T-cell (primary cell): Measurements from ENCODE around the gene SRRM2. TPM values are rescaled to one million over a fixed set of nuclear protein-coding genes. Genes with fewer than 3 reads are reported as not detected.

ENCODE experiments used
- ATAC-seq, 4 experiments: fragments of 200-7000 bp in 3 of 4; fragments of 150-1000 bp in 1 of 4; cut with Tn5 transposase; replicated peaks in 1 of 4; 1 replicate in 3 of 4; 2 replicates in 1 of 4; pipeline ENCODE4 v1.10.0; 2021; ENCODE audit warnings: moderate library complexity in 3 of 4, mild to moderate bottlenecking in 2 of 4, moderate number of reproducible peaks in 1 of 4
- CTCF ChIA-PET, 2 donors: fragments of 300-600 bp; sonication (Branson Sonifier 250); formaldehyde crosslinking; loops; one replicate each; lab custom pipeline; 2022; ENCODE audit warnings: antibody characterized with exemption in 2 of 2; lab: Charles Lee
- POLR2A ChIA-PET, 2 donors: fragments of 300-600 bp; sonication (Branson Sonifier 250); formaldehyde crosslinking; loops; one replicate each; lab custom pipeline; 2022; ENCODE audit warnings: antibody characterized with exemption in 2 of 2; lab: Charles Lee
- DNase-seq, 35 experiments: peaks; one replicate each; pipeline versions ENCODE4 v3.0.0 to v3.0.0-alpha.2; 2013 to 2023
- H3K27ac ChIP-seq: one replicate; pipeline ENCODE4 v1.5.1; 2013; ENCODE audit warnings: low read length
- H3K27me3 ChIP-seq, 2 experiments: replicated peaks in 1 of 2; 1 replicate in 1 of 2; 2 replicates in 1 of 2; pipeline versions ENCODE4 v1.6.1 to v1.7.0; 2013; ENCODE audit warnings: low read length in 1 of 2, mixed read lengths in 1 of 2; ENCODE audit not compliant: control insufficient read depth in 2 of 2, insufficient read depth in 2 of 2; ENCODE audit errors: extremely low read depth in 1 of 2
- H3K36me3 ChIP-seq, 2 donors: 1 replicate in 1 of 2; 2 replicates in 1 of 2; pipeline versions ENCODE4 v1.6.1 to v1.7.0; 2013; ENCODE audit warnings: low read length in 1 of 2; ENCODE audit not compliant: control insufficient read depth in 2 of 2, insufficient read depth in 1 of 2; ENCODE audit errors: extremely low read depth in 1 of 2
- H3K4me1 ChIP-seq, 2 experiments: 1 replicate in 1 of 2; 2 replicates in 1 of 2; pipeline versions ENCODE4 v1.6.1 to v1.7.0; 2013; ENCODE audit warnings: low read length in 2 of 2, mixed read lengths in 1 of 2; ENCODE audit not compliant: insufficient read depth in 2 of 2, control insufficient read depth in 1 of 2; ENCODE audit errors: extremely low read depth in 1 of 2
- H3K4me3 ChIP-seq, 2 donors: 1 replicate in 1 of 2; 2 replicates in 1 of 2; pipeline versions ENCODE4 v1.5.1 to v1.7.0; 2013; ENCODE audit warnings: mild to moderate bottlenecking in 2 of 2, low read length in 1 of 2, moderate library complexity in 1 of 2; ENCODE audit not compliant: control insufficient read depth in 1 of 2; ENCODE audit errors: extremely low read depth in 1 of 2
- H3K9me3 ChIP-seq: 2 replicates; pipeline ENCODE4 v1.7.0; 2013
- H3K27ac Mint-ChIP-seq, 2 donors: one replicate each; pipeline ENCODE4 v1.8.0; 2020 to 2021; ENCODE audit warnings: mild to moderate bottlenecking in 2 of 2, mixed read lengths in 2 of 2
- H3K27me3 Mint-ChIP-seq, 2 donors: one replicate each; pipeline ENCODE4 v1.8.0; 2021 to 2022; ENCODE audit warnings: mixed read lengths in 2 of 2
- H3K36me3 Mint-ChIP-seq: one replicate; pipeline ENCODE4 v1.8.0; 2021; ENCODE audit warnings: mixed read lengths
- H3K4me1 Mint-ChIP-seq, 3 donors: one replicate each; pipeline ENCODE4 v1.8.0; 2020 to 2022; ENCODE audit warnings: mixed read lengths in 3 of 3, mild to moderate bottlenecking in 1 of 3
- H3K4me3 Mint-ChIP-seq, 3 donors: one replicate each; pipeline ENCODE4 v1.8.0; 2020 to 2022; ENCODE audit warnings: mild to moderate bottlenecking in 3 of 3, mixed read lengths in 3 of 3, moderate library complexity in 3 of 3
- H3K9me3 Mint-ChIP-seq, 3 donors: one replicate each; pipeline ENCODE4 v1.8.0; 2020 to 2022; ENCODE audit warnings: mixed read lengths in 3 of 3
- WGBS: methylation state at CpG from one replicate; pipeline ENCODE4 v1.1.5; 2013; ENCODE audit warnings: missing lambda C conversion rate; ENCODE audit not compliant: insufficient coverage; 5-methylcytosine and 5-hydroxymethylcytosine counted together
- total RNA-seq, 35 experiments: library from RNA in 6 of 35; stranded (reverse) in 6 of 35; fragments of 120-200 nt in 1 of 35; gene quantifications; one replicate each; pipeline versions ENCODE4 v1.2.1 to v1.2.4 and lab custom pipeline; 2013 to 2026

The SRRM2 gene
- total RNA-seq, 5 donors from 2014 or later (not counting 1 experiment from before 2014, with no cell fraction given), result 784 to 1,343 (median 947) TPM

- H3K9me3 ChIP-seq, result no peaks in the 10 kb centered on the region
- Mint-ChIP-seq H3K9me3 (no peaks in the 10 kb centered on the region), H3K4me3 (no peak overlapping the region), H3K27me3 (peaks cover 13 to 38% of the 10 kb centered on the region in 2 donors), H3K36me3 (no peaks in the 10 kb centered on the region), H3K27ac (no peak overlapping the region), H3K4me1 (no peaks in the 10 kb centered on the region)
- H3K27ac ChIP-seq, result no peak overlapping the region
- POLR2A ChIA-PET, result no interaction called here
- no peak overlapping the region for H3K4me3 ChIP-seq
- DNase-seq, result no peak
- CTCF ChIA-PET, result no interaction called here
- 38% methylated on average over 2 of the region's 7 CpGs for whole genome bisulfite sequencing
- ATAC-seq, result no peak
- H3K36me3 ChIP-seq, result no peaks in the 10 kb centered on the region
- no peaks in the 10 kb centered on the region for H3K4me1 ChIP-seq
- H3K27me3 ChIP-seq, result peaks cover 0 to 31% of the 10 kb centered on the region in 2 experiments
These were observed 43.1 kb downstream of the SRRM2 start for GRCh38 chr16:2795395-2796143.

- ChIA-PET CTCF (no interaction called here), POLR2A (no interaction called here)
- H3K4me3 Mint-ChIP-seq, result no peak overlapping the region
- H3K4me3 ChIP-seq, result no peak overlapping the region
- peaks cover 6 to 18% of the 10 kb centered on the region in 2 donors for H3K27me3 Mint-ChIP-seq
- no peak for ATAC-seq
- H3K27ac Mint-ChIP-seq, result no peak overlapping the region
- 92% methylated on average over 32 of the region's 39 CpGs for WGBS
- no peak for DNase-seq
- peaks cover 2 to 9% (median 6%) of the 10 kb centered on the region in 3 donors for H3K9me3 Mint-ChIP-seq
- H3K9me3 ChIP-seq, result no peaks in the 10 kb centered on the region
- no peaks in the 10 kb centered on the region for H3K36me3 Mint-ChIP-seq
- no peaks in the 10 kb centered on the region for H3K36me3 ChIP-seq
- H3K27me3 ChIP-seq, result peaks cover 0 to 20% of the 10 kb centered on the region in 2 experiments
- no peaks in the 10 kb centered on the region for H3K4me1 Mint-ChIP-seq
- H3K27ac ChIP-seq, result no peak overlapping the region
- H3K4me1 ChIP-seq, result no peaks in the 10 kb centered on the region
These were observed 46.3 kb downstream of the SRRM2 start for GRCh38 chr16:2798723-2799204.

- ChIA-PET POLR2A (no interaction called here), CTCF (no interaction called here)
- ATAC-seq, result no peak
- Histone ChIP-seq H3K27me3 (peaks cover 0 to 24% of the 10 kb centered on the region in 2 experiments), H3K9me3 (no peaks in the 10 kb centered on the region), H3K4me3 (no peak overlapping the region), H3K4me1 (no peaks in the 10 kb centered on the region), H3K27ac (no peak overlapping the region), H3K36me3 (no peaks in the 10 kb centered on the region)
- no peaks in the 10 kb centered on the region for H3K36me3 Mint-ChIP-seq
- H3K9me3 Mint-ChIP-seq, result peaks cover 4 to 15% (median 9%) of the 10 kb centered on the region in 3 donors
- no peak for DNase-seq
- 87% methylated on average over 10 of the region's 21 CpGs for WGBS
- H3K4me1 Mint-ChIP-seq, result no peaks in the 10 kb centered on the region
- H3K4me3 Mint-ChIP-seq, result no peak overlapping the region
- no peak overlapping the region for H3K27ac Mint-ChIP-seq
- peaks cover 5 to 15% of the 10 kb centered on the region in 2 donors for H3K27me3 Mint-ChIP-seq
These were observed 46.9 kb downstream of the SRRM2 start for GRCh38 chr16:2799205-2799858.

- ATAC-seq, result no peak
- Histone ChIP-seq H3K27me3 (peaks cover 0 to 26% of the 10 kb centered on the region in 2 experiments), H3K4me3 (no peak overlapping the region), H3K36me3 (no peaks in the 10 kb centered on the region), H3K27ac (no peak overlapping the region), H3K9me3 (no peaks in the 10 kb centered on the region), H3K4me1 (no peaks in the 10 kb centered on the region)
- no peaks in the 10 kb centered on the region for H3K4me1 Mint-ChIP-seq
- ChIA-PET POLR2A (no interaction called here), CTCF (interaction anchor here in 1 of 2 donors (0.7 kb wide), 1 partner anchor 54 kb away, joined by 3 read pairs; no protein-coding TSS in a partner anchor)
- H3K27ac Mint-ChIP-seq, result no peak overlapping the region
- no peak overlapping the region for H3K4me3 Mint-ChIP-seq
- H3K9me3 Mint-ChIP-seq, result peaks cover 4 to 17% (median 9%) of the 10 kb centered on the region in 3 donors
- no peak for DNase-seq
- H3K36me3 Mint-ChIP-seq, result no peaks in the 10 kb centered on the region
- H3K27me3 Mint-ChIP-seq, result peaks cover under 1 to 10% of the 10 kb centered on the region in 2 donors
- WGBS, result 44% methylated on average over 1 of the region's 1 CpG
These were observed 47.4 kb downstream of the SRRM2 start for GRCh38 chr16:2799859-2800226.

GRCh38 chr16:2803545-2804195 is 51.2 kb downstream of the SRRM2 start:
- Histone ChIP-seq H3K36me3 (no peaks in the 10 kb centered on the region), H3K27ac (no peak overlapping the region), H3K27me3 (peaks cover 0 to 39% of the 10 kb centered on the region in 2 experiments), H3K9me3 (no peaks in the 10 kb centered on the region), H3K4me3 (no peak overlapping the region), H3K4me1 (no peaks in the 10 kb centered on the region)
- H3K27me3 Mint-ChIP-seq, result peaks cover 18 to 23% of the 10 kb centered on the region in 2 donors
- H3K4me3 Mint-ChIP-seq, result no peak overlapping the region
- ChIA-PET CTCF (no interaction called here), POLR2A (interaction anchor here in 1 of 2 donors (0.6 kb wide), 1 partner anchor 220 kb away, joined by 3 read pairs; the partner anchor contains the start of genes HCFC1R1 and THOC6)
- no peak for DNase-seq
- peaks cover 4 to 17% (median 9%) of the 10 kb centered on the region in 3 donors for H3K9me3 Mint-ChIP-seq
- no peaks in the 10 kb centered on the region for H3K36me3 Mint-ChIP-seq
- H3K27ac Mint-ChIP-seq, result no peak overlapping the region
- ATAC-seq, result no peak
- WGBS, result no CpG with 5 or more reads among the region's 3 CpGs
- no peaks in the 10 kb centered on the region for H3K4me1 Mint-ChIP-seq

GRCh38 chr16:2804728-2805127 is 52.3 kb downstream of the SRRM2 start:
- H3K9me3 Mint-ChIP-seq, result peaks cover 7 to 17% (median 9%) of the 10 kb centered on the region in 3 donors
- no peaks in the 10 kb centered on the region for H3K4me1 ChIP-seq
- DNase-seq (no peak), ATAC-seq (no peak)
- WGBS, result 90% methylated on average over 3 of the region's 4 CpGs
- H3K27ac ChIP-seq, result no peak overlapping the region
- H3K4me1 Mint-ChIP-seq, result no peaks in the 10 kb centered on the region
- no peaks in the 10 kb centered on the region for H3K36me3 ChIP-seq
- H3K27me3 ChIP-seq, result peaks cover 0 to 32% of the 10 kb centered on the region in 2 experiments
- no peak overlapping the region for H3K4me3 ChIP-seq
- no peak overlapping the region for H3K4me3 Mint-ChIP-seq
- no peak overlapping the region for H3K27ac Mint-ChIP-seq
- peaks cover 18 to 30% of the 10 kb centered on the region in 2 donors for H3K27me3 Mint-ChIP-seq
- ChIA-PET CTCF (no interaction called here), POLR2A (no interaction called here)
- H3K36me3 Mint-ChIP-seq, result no peaks in the 10 kb centered on the region
- H3K9me3 ChIP-seq, result no peaks in the 10 kb centered on the region
